Endothelial cell of umbilical vein (primary cell): ENCODE data around the gene TRIM45. TPM values are rescaled to one million over a fixed set of nuclear protein-coding genes. Genes with fewer than 3 reads are reported as not detected.

ENCODE experiments used
- BruUV-seq: library from RNA; stranded (reverse); fragments of 400-500 nt; replicated peaks from 2 replicates; lab custom pipeline; 2021; lab: Mats Ljungman, UMichigan
- CTCF ChIA-PET: fragments of 300-600, 350-600 bp; sonication (Branson Sonifier 250); formaldehyde crosslinking; loops from one replicate; lab custom pipeline; 2021; ENCODE audit warnings: antibody characterized with exemption, inconsistent platforms; lab: Charles Lee
- POLR2A ChIA-PET: fragments of 300-600, 350-600 bp; sonication (Branson Sonifier 250); formaldehyde crosslinking; loops from one replicate; lab custom pipeline; 2021; ENCODE audit warnings: antibody characterized with exemption, inconsistent platforms; lab: Charles Lee
- DNase-seq: peaks from one replicate; pipeline ENCODE4 v3.0.0-alpha.2; 2011; ENCODE audit warnings: low read depth, low spot score
- FAIRE-seq: peaks from 2 replicates; lab custom pipeline; 2011; peaks lifted over from hg19 to GRCh38; lab: Jason Lieb, UNC
- H2AFZ ChIP-seq: 2 replicates; pipeline ENCODE4 v1.6.0; 2012; ENCODE audit warnings: low read depth, low read length, control low read depth, inconsistent platforms
- H3K27ac ChIP-seq: 2 replicates; pipeline ENCODE4 v1.5.1; 2011; ENCODE audit warnings: low read depth, mild to moderate bottlenecking, control low read depth, low read length, moderate library complexity; ENCODE audit not compliant: insufficient read depth
- H3K27me3 ChIP-seq, 2 experiments: 2 replicates each; pipeline versions ENCODE4 v1.6.0 to v1.6.1; 2011; ENCODE audit warnings: low read length in 2 of 2, mixed read lengths in 1 of 2; ENCODE audit not compliant: control insufficient read depth in 2 of 2, insufficient read depth in 2 of 2
- H3K36me3 ChIP-seq, 2 experiments: 2 replicates in 1 of 2; 3 replicates in 1 of 2; pipeline ENCODE4 v1.5.1; 2011; ENCODE audit warnings: low read length in 2 of 2, mild to moderate bottlenecking in 1 of 2, moderate library complexity in 1 of 2; ENCODE audit not compliant: control insufficient read depth in 2 of 2, insufficient read depth in 2 of 2; ENCODE audit errors: extremely low read depth in 1 of 2
- H3K4me1 ChIP-seq: 3 replicates; pipeline ENCODE4 v1.5.1; 2011; ENCODE audit warnings: mild to moderate bottlenecking, low read length; ENCODE audit not compliant: control insufficient read depth, insufficient read depth; ENCODE audit errors: extremely low read depth
- H3K4me2 ChIP-seq: 2 replicates; pipeline ENCODE4 v1.6.1; 2011; ENCODE audit warnings: low read length, control low read depth, mixed read lengths; ENCODE audit not compliant: insufficient read depth
- H3K4me3 ChIP-seq, 3 experiments: fragments of 200-600 bp in 1 of 3; sonication (generic), shearing (Covaris generic) in 1 of 3; replicated peaks in 1 of 3; 2 replicates each; pipeline ENCODE4 v1.5.1; 2011 to 2016; ENCODE audit warnings: control low read depth in 3 of 3, low read length in 3 of 3, mild to moderate bottlenecking in 2 of 3, inconsistent platforms in 1 of 3, low read depth in 1 of 3, moderate library complexity in 1 of 3; ENCODE audit not compliant: insufficient read depth in 1 of 3
- H3K79me2 ChIP-seq: 2 replicates; pipeline ENCODE4 v1.6.0; 2012; ENCODE audit warnings: low read length, inconsistent platforms; ENCODE audit not compliant: control insufficient read depth, insufficient read depth
- H3K9ac ChIP-seq: replicated peaks from 2 replicates; pipeline ENCODE3; 2011; ENCODE audit warnings: low read length, control low read depth; ENCODE audit not compliant: insufficient read depth; ENCODE audit errors: extremely low read depth
- H3K9me1 ChIP-seq: replicated peaks from 3 replicates; pipeline ENCODE4 v1.6.0; 2011; ENCODE audit warnings: mild to moderate bottlenecking, low read length; ENCODE audit not compliant: control insufficient read depth, insufficient read depth; ENCODE audit errors: extremely low read depth
- H3K9me3 ChIP-seq: replicated peaks from 2 replicates; pipeline ENCODE4 v1.5.1; 2012; ENCODE audit warnings: low read length, inconsistent platforms; ENCODE audit not compliant: control insufficient read depth, insufficient read depth
- H4K20me1 ChIP-seq: replicated peaks from 2 replicates; pipeline ENCODE3; 2011; ENCODE audit warnings: mild to moderate bottlenecking, low read length; ENCODE audit not compliant: control insufficient read depth, insufficient read depth; ENCODE audit errors: extremely low read depth
- EZH2 ChIP-seq: IDR thresholded peaks from 2 replicates; pipeline ENCODE4 v1.6.1; 2012; ENCODE audit warnings: borderline replicate concordance, low read depth, mild to moderate bottlenecking, moderate library complexity, low read length, inconsistent platforms; ENCODE audit not compliant: severe bottlenecking
- FOS ChIP-seq: IDR thresholded peaks from 2 replicates; pipeline ENCODE4 v1.6.1; 2011; ENCODE audit warnings: mild to moderate bottlenecking, low read length, moderate library complexity, borderline replicate concordance; ENCODE audit not compliant: insufficient read depth
- GATA2 ChIP-seq: IDR thresholded peaks from 2 replicates; pipeline ENCODE4 v1.7.0; 2011; ENCODE audit warnings: low read depth, mild to moderate bottlenecking, moderate library complexity, mixed read lengths, low read length; ENCODE audit not compliant: insufficient read length, insufficient read depth
- JUN ChIP-seq: IDR thresholded peaks from 2 replicates; pipeline ENCODE4 v1.6.1; 2011; ENCODE audit warnings: borderline replicate concordance, low read depth; ENCODE audit not compliant: insufficient read length, insufficient read depth
- MAX ChIP-seq: IDR thresholded peaks from 2 replicates; pipeline ENCODE4 v1.6.1; 2011; ENCODE audit not compliant: insufficient read depth, insufficient read length
- MYC ChIP-seq: IDR thresholded peaks from one replicate; pipeline ENCODE4 v1.6.1; 2011; ENCODE audit warnings: mild to moderate bottlenecking, low read depth, low read length
- POLR2A ChIP-seq: IDR thresholded peaks from 2 replicates; pipeline ENCODE4 v1.6.1; 2012; ENCODE audit warnings: low read depth, mild to moderate bottlenecking, control low read depth, low read length
- POLR2AphosphoS5 ChIP-seq: IDR thresholded peaks from 2 replicates; pipeline ENCODE4 v1.6.1; 2012; ENCODE audit warnings: low read depth, mild to moderate bottlenecking, control low read depth, low read length, moderate library complexity; ENCODE audit not compliant: insufficient read depth
- dilution Hi-C: fragments of 300-500 bp; cut with MboI; formaldehyde crosslinking; loops from one replicate; pipeline ENCODE4 v1.15.0; 2019; ENCODE audit warnings: low sequenced_read_pairs; ENCODE audit not compliant: extremely low pct_ligation_motif_present
- intact Hi-C: fragments of 100-400 bp; cut with micrococcal nuclease; formaldehyde crosslinking; loops from one replicate; pipeline ENCODE4 v1.10.0; 2022
- polyA plus RNA-seq, 4 experiments: library from polyadenylated mRNA; depleted of rRNA in 3 of 4; stranded (reverse) in 3 of 4; unstranded in 1 of 4; fragments of >200 nt; gene quantifications; 2 replicates each; pipeline versions ENCODE4 v1.2.1 to v1.2.3, GENCODE V29; 2011 to 2012; ENCODE audit warnings: missing spikeins in 1 of 4
- total RNA-seq: library from RNA; stranded (reverse); gene quantifications from 2 replicates; pipeline ENCODE4 v1.2.3, GENCODE V29; 2021
- TF ChIP-seq, protein P1 (sequence below), 2 donors: IDR thresholded peaks; 1 replicate in 1 of 2; 2 replicates in 1 of 2; pipeline ENCODE4 v1.5.1; 2011; ENCODE audit warnings: low read length in 2 of 2, mild to moderate bottlenecking in 2 of 2, moderate library complexity in 2 of 2, control low read depth in 1 of 2, inconsistent platforms in 1 of 2, low read depth in 1 of 2; ENCODE audit not compliant: insufficient read depth in 1 of 2; ENCODE audit errors: extremely low read depth in 1 of 2

Gene TRIM45
- total and polyA plus RNA-seq, 2 donors (not counting 3 experiments of a cell fraction or from before 2014, with no cell fraction given): 2.9 to 3.1 TPM

DNA sequence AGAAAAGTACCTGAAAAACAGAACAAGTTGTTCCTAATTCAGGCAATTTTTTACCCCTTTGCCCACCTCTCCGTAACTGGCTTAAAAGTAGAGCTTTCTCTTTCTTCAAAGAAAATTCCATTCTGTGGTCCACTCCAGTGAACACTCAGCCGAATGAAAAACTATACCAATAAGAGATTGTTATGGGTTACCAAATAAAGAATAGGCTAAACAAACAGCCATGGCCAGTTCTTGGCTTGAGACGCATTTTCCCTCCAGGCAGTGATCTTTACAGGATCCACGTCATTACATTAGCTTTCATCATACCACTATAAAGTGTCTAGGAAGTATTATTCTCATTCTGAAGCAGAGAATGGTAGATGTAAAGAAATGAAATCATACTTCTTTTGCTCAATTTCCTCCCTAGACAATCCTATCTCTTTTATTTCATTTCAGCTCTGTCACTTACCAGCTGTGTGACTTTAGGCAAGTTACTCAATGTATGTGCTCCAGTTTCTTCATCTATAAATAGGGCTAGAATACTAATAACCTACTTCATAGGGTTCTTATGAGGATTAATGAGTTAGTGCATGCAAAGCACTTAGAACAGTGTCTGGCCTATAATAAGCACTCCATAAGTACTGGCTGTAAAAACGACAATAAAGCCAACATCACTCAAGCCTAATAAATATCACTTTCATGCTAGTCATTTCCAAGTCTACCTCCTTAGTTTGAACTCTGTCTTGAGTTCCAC lies 26.5 kb upstream of the TRIM45 start:
- POLR2A ChIA-PET: no interaction called here
- dilution Hi-C loops: no loop called here
- Histone ChIP-seq H3K36me3 (no peaks in the 10 kb centered on the region), H4K20me1 (no peaks in the 10 kb centered on the region), H3K4me3 (no peak overlapping the region), H3K27ac (no peak overlapping the region), H3K79me2 (no peaks in the 10 kb centered on the region), H3K27me3 (no peaks in the 10 kb centered on the region), H3K9ac (no peak overlapping the region), H3K4me1 (no peaks in the 10 kb centered on the region), H3K4me2 (no peak overlapping the region), H3K9me1 (no peaks in the 10 kb centered on the region), H2AFZ (no peak overlapping the region), H3K9me3 (no peaks in the 10 kb centered on the region)
- no peak for TF ChIP-seq POLR2A
- no peak for TF ChIP-seq GATA2
- TF ChIP-seq MYC: no peak
- no peak for TF ChIP-seq EZH2
- TF ChIP-seq, protein P1, sequence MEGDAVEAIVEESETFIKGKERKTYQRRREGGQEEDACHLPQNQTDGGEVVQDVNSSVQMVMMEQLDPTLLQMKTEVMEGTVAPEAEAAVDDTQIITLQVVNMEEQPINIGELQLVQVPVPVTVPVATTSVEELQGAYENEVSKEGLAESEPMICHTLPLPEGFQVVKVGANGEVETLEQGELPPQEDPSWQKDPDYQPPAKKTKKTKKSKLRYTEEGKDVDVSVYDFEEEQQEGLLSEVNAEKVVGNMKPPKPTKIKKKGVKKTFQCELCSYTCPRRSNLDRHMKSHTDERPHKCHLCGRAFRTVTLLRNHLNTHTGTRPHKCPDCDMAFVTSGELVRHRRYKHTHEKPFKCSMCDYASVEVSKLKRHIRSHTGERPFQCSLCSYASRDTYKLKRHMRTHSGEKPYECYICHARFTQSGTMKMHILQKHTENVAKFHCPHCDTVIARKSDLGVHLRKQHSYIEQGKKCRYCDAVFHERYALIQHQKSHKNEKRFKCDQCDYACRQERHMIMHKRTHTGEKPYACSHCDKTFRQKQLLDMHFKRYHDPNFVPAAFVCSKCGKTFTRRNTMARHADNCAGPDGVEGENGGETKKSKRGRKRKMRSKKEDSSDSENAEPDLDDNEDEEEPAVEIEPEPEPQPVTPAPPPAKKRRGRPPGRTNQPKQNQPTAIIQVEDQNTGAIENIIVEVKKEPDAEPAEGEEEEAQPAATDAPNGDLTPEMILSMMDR (IDR thresholded peaks at IDR 0.05; ENCODE audit: extremely low read depth in 1 of 2, insufficient read depth in 1 of 2, low read depth in 1 of 2, low read length in 2 of 2): no peak
- no peak for TF ChIP-seq FOS
- no peak for TF ChIP-seq JUN
- TF ChIP-seq POLR2AphosphoS5: no peak
- no peak for TF ChIP-seq MAX
- no peak for DNase-seq
- CTCF ChIA-PET: no interaction called here
- intact Hi-C loops: no loop called here
- no TSS peak for BruUV-seq
- no peak for FAIRE-seq
